ENCODE measurements around the gene CYP21A2.
"Not testable (repeated sequence)": the region's sequence is repeated elsewhere in the genome, so short reads cannot be mapped to it uniquely, and the experiment has no call there.

Gene CYP21A2

GRCh38 chr6:32037598-32038524 is at the start of gene CYP21A2:
Gene CYP21A2, plus strand, starts transcription at chr6:32038415. Its CDS starts 8 bp downstream, at chr6:32038423.
- not testable (repeated sequence) for DNase-seq (ENCODE audit: low read depth)

- DNase-seq (ENCODE audit: low read depth): not testable (repeated sequence)
Measured at GRCh38 chr6:31989363-31989762, 48.9 kb upstream of the CYP21A2 start.

- not testable (repeated sequence) for DNase-seq (ENCODE audit: low read depth)
Measured at GRCh38 chr6:31994421-31994820, 43.8 kb upstream of the CYP21A2 start.

GRCh38 chr6:31996385-31996784 is 41.8 kb upstream of the CYP21A2 start:
- not testable (repeated sequence) for DNase-seq (ENCODE audit: low read depth)

- not testable (repeated sequence) for DNase-seq (ENCODE audit: low read depth)
Measured at GRCh38 chr6:32002546-32003268, 35.5 kb upstream of the CYP21A2 start.

- not testable (repeated sequence) for DNase-seq (ENCODE audit: low read depth)
Measured at GRCh38 chr6:32003301-32003700, 34.9 kb upstream of the CYP21A2 start.

- DNase-seq (ENCODE audit: low read depth): not testable (repeated sequence)
Measured at GRCh38 chr6:32004393-32004792, 33.8 kb upstream of the CYP21A2 start.

GRCh38 chr6:32004864-32005537 is 33.2 kb upstream of the CYP21A2 start:
- DNase-seq (ENCODE audit: low read depth): not testable (repeated sequence)

GRCh38 chr6:32005538-32005880 is 32.7 kb upstream of the CYP21A2 start:
- DNase-seq (ENCODE audit: low read depth): not testable (repeated sequence)

- DNase-seq (ENCODE audit: low read depth): not testable (repeated sequence)
Measured at GRCh38 chr6:32005991-32006529, 32.2 kb upstream of the CYP21A2 start.

GRCh38 chr6:32007086-32007485 is 31.1 kb upstream of the CYP21A2 start:
- DNase-seq (ENCODE audit: low read depth): not testable (repeated sequence)

- DNase-seq (ENCODE audit: low read depth): not testable (repeated sequence)
Measured at GRCh38 chr6:32008037-32008436, 30.2 kb upstream of the CYP21A2 start.

- not testable (repeated sequence) for DNase-seq (ENCODE audit: low read depth)
Measured at GRCh38 chr6:32008616-32009015, 29.6 kb upstream of the CYP21A2 start.

- DNase-seq (ENCODE audit: low read depth): not testable (repeated sequence)
Measured at GRCh38 chr6:32009537-32009936, 28.7 kb upstream of the CYP21A2 start.

- not testable (repeated sequence) for DNase-seq (ENCODE audit: low read depth)
Measured at GRCh38 chr6:32010856-32011530, 27.2 kb upstream of the CYP21A2 start.

- DNase-seq (ENCODE audit: low read depth): not testable (repeated sequence)
Measured at GRCh38 chr6:32012941-32013617, 25.1 kb upstream of the CYP21A2 start.

GRCh38 chr6:32013738-32014137 is 24.5 kb upstream of the CYP21A2 start:
- not testable (repeated sequence) for DNase-seq (ENCODE audit: low read depth)

- DNase-seq (ENCODE audit: low read depth): not testable (repeated sequence)
Measured at GRCh38 chr6:32014547-32014946, 23.7 kb upstream of the CYP21A2 start, which contains the start of gene C4B. Gene C4B, plus strand, starts transcription at chr6:32014795. Its CDS starts 51 bp downstream, at chr6:32014846.

- not testable (repeated sequence) for DNase-seq (ENCODE audit: low read depth)
Measured at GRCh38 chr6:32022100-32022499, 16.1 kb upstream of the CYP21A2 start.

GRCh38 chr6:32028631-32029030 is 9.6 kb upstream of the CYP21A2 start:
- not testable (repeated sequence) for DNase-seq (ENCODE audit: low read depth)

- DNase-seq (ENCODE audit: low read depth): not testable (repeated sequence)
Measured at GRCh38 chr6:32029553-32029952, 8.7 kb upstream of the CYP21A2 start.

All from stimulated activated CD8-positive, alpha-beta memory T cell treated with anti-CD3 and anti-CD28 coated beads, Interleukin-12 subunit alpha, Interleukin-12 subunit beta, amount 100 ng/mL, for 1 hour (primary cell).